GM12878 (cell line): Measurements from ENCODE around the gene DOCK9. TPM values are rescaled to one million over a fixed set of nuclear protein-coding genes. Genes with fewer than 3 reads are reported as not detected.

ENCODE experiments used
- ATAC-seq: fragments of 200-7000 bp; cut with Tn5 transposase; 3 replicates; pipeline ENCODE4 v1.9.1; 2020; ENCODE audit warnings: mild to moderate bottlenecking, moderate library complexity
- BruUV-seq: library from RNA; stranded (reverse); fragments of 400-500 nt; replicated peaks from 2 replicates; lab custom pipeline; 2021; lab: Mats Ljungman, UMichigan
- CTCF ChIA-PET: fragments of 300-600 bp; sonication (Branson Sonifier 250); formaldehyde crosslinking; extraction: SDS; loops from one replicate; lab custom pipeline; 2021; ENCODE audit warnings: inconsistent platforms; lab: Yijun Ruan, JAX
- POLR2A ChIA-PET: fragments of 350-600 bp; formaldehyde crosslinking; extraction: SDS; loops from one replicate; lab custom pipeline; 2021; ENCODE audit warnings: inconsistent platforms; lab: Charles Lee
- RAD21 ChIA-PET: fragments of 300-600 bp; sonication (Branson Sonifier 250); formaldehyde crosslinking; loops from one replicate; lab custom pipeline; 2023; ENCODE audit warnings: antibody characterized with exemption; ENCODE audit not compliant: unreplicated experiment; lab: Charles Lee
- SMC1A ChIA-PET: fragments of 300-600 bp; sonication (Branson Sonifier 250); formaldehyde crosslinking; loops from one replicate; lab custom pipeline; 2023; ENCODE audit not compliant: unreplicated experiment, uncharacterized antibody; lab: Charles Lee
- DNase-seq: peaks from one replicate; pipeline ENCODE4 v3.0.0-alpha.2; 2011; ENCODE audit warnings: low read depth, low spot score
- FAIRE-seq: peaks from 3 replicates; lab custom pipeline; 2011; peaks lifted over from hg19 to GRCh38; lab: Jason Lieb, UNC
- H2AFZ ChIP-seq: 2 replicates; pipeline ENCODE4 v1.6.0; 2011; ENCODE audit warnings: low read depth, low read length, control low read depth; ENCODE audit not compliant: control insufficient read depth
- H3K27ac ChIP-seq: 2 replicates; pipeline ENCODE4 v1.5.1; 2011; ENCODE audit warnings: control low read depth; ENCODE audit not compliant: control insufficient read depth, insufficient read depth
- H3K27me3 ChIP-seq, 2 experiments: replicated peaks in 1 of 2; 2 replicates each; pipeline versions ENCODE4 v1.6.0 to v1.6.1; 2011; ENCODE audit warnings: low read length in 1 of 2; ENCODE audit not compliant: control insufficient read depth in 2 of 2, insufficient read depth in 2 of 2
- H3K36me3 ChIP-seq, 2 experiments: 2 replicates each; pipeline ENCODE4 v1.5.1; 2011; ENCODE audit warnings: low read length in 1 of 2; ENCODE audit not compliant: control insufficient read depth in 2 of 2, insufficient read depth in 2 of 2
- H3K4me1 ChIP-seq: 2 replicates; pipeline ENCODE4 v1.6.1; 2011; ENCODE audit warnings: mild to moderate bottlenecking, low read length, moderate library complexity, mixed read lengths; ENCODE audit not compliant: control insufficient read depth, insufficient read depth
- H3K4me2 ChIP-seq: 2 replicates; pipeline ENCODE4 v1.6.0; 2011; ENCODE audit warnings: control low read depth; ENCODE audit not compliant: control insufficient read depth, insufficient read depth
- H3K4me3 ChIP-seq: fragments of 200-600 bp; sonication (generic); 2 replicates; pipeline ENCODE4 v1.5.1; 2016
- H3K79me2 ChIP-seq: 2 replicates; pipeline ENCODE4 v1.6.0; 2011; ENCODE audit warnings: low read length; ENCODE audit not compliant: control insufficient read depth, insufficient read depth
- H3K9ac ChIP-seq: 2 replicates; pipeline ENCODE4 v1.8.0; 2011; ENCODE audit warnings: low read length, control low read depth, mixed read lengths; ENCODE audit not compliant: control insufficient read depth, insufficient read depth
- H3K9me3 ChIP-seq: replicated peaks from 3 replicates; pipeline ENCODE4 v1.5.1; 2011; ENCODE audit warnings: mild to moderate bottlenecking, low read length; ENCODE audit not compliant: control insufficient read depth, insufficient read depth
- H4K20me1 ChIP-seq: 2 replicates; pipeline ENCODE4 v1.6.0; 2011; ENCODE audit not compliant: control insufficient read depth, insufficient read depth
- ASH2L ChIP-seq: fragments of 300-600, 200-600 bp; sonication (generic); IDR thresholded peaks from 2 replicates; pipeline ENCODE4 v1.6.1; 2017; ENCODE audit warnings: low read depth, mild to moderate bottlenecking, borderline replicate concordance
- BCL11A ChIP-seq: IDR thresholded peaks from 2 replicates; pipeline ENCODE4 v1.6.1; 2011; ENCODE audit warnings: low read depth, low read length
- BRCA1 ChIP-seq: IDR thresholded peaks from 2 replicates; pipeline ENCODE4 v1.6.1; 2011; ENCODE audit warnings: low read depth, low read length, improper control_type of control experiment
- EZH2 ChIP-seq: IDR thresholded peaks from 2 replicates; pipeline ENCODE4 v1.6.1; 2012; ENCODE audit warnings: low read depth, mild to moderate bottlenecking, control low read depth, inconsistent platforms, low read length, borderline replicate concordance; ENCODE audit not compliant: control insufficient read depth
- HDAC2 ChIP-seq: fragments of 200-600 bp; sonication (generic); IDR thresholded peaks from 2 replicates; pipeline ENCODE4 v1.6.1; 2017
- NBN ChIP-seq: fragments of 450-650 bp; IDR thresholded peaks from 2 replicates; pipeline ENCODE4 v1.6.1; 2016
- RELA ChIP-seq: fragments of 450-650 bp; IDR thresholded peaks from 2 replicates; pipeline ENCODE4 v1.8.0; 2014; ENCODE audit warnings: borderline replicate concordance; ENCODE audit not compliant: partially characterized antibody
- SMC3 ChIP-seq: IDR thresholded peaks from 2 replicates; pipeline ENCODE4 v1.6.1; 2011; ENCODE audit warnings: low read length, improper control_type of control experiment, borderline replicate concordance
- STAT1 ChIP-seq: fragments of 450-650 bp; conservative IDR thresholded peaks from 2 replicates; pipeline ENCODE4 v1.6.1; 2014; ENCODE audit warnings: antibody characterized with exemption, mild to moderate bottlenecking
- WGBS: methylation state at CpG from one replicate; pipeline ENCODE4 v1.1.6; 2016; ENCODE audit warnings: low lambda C conversion rate; ENCODE audit not compliant: insufficient replicate concordance, insufficient coverage; ENCODE audit errors: missing lambda C conversion rate; 5-methylcytosine and 5-hydroxymethylcytosine counted together
- in situ Hi-C: fragments of 300-500 bp; cut with MboI; formaldehyde crosslinking; loops from 9 replicates; pipeline ENCODE4 v1.14.3; 2018; ENCODE audit warnings: mixed read lengths
- intact Hi-C: fragments of 100-400 bp; cut with micrococcal nuclease; formaldehyde crosslinking; loops from one replicate; pipeline ENCODE4 v1.14.2; 2022; ENCODE audit not compliant: unreplicated experiment
- polyA plus RNA-seq, 11 experiments: library from polyadenylated mRNA; depleted of rRNA in 4 of 11; unstranded in 6 of 11; stranded (reverse) in 5 of 11; fragments of >200 nt; fragmentation: Nextera tagmentation in 4 of 11; fragmentation: Illumina TruSeq in 1 of 11; extraction: Ambion mirVana in 4 of 11; extraction: Trizol in 1 of 11; gene quantifications; 1 replicate in 1 of 11; 2 replicates in 10 of 11; pipeline versions ENCODE4 v1.2.1 to v1.2.3, GENCODE V29; 2011 to 2016; ENCODE audit warnings: inconsistent platforms in 2 of 11, missing spikeins in 2 of 11, low read depth in 1 of 11
- total RNA-seq, 4 experiments: library from RNA; depleted of rRNA in 3 of 4; stranded (reverse); fragments of >200 nt in 3 of 4; fragmentation: Illumina TruSeq in 1 of 4; extraction: Trizol in 1 of 4; gene quantifications; 2 replicates each; pipeline versions ENCODE4 v1.2.1 to v1.2.3, GENCODE V29; 2013 to 2021
- TF ChIP-seq, protein P1 (sequence below): IDR thresholded peaks from 2 replicates; pipeline ENCODE4 v1.6.1; 2012; ENCODE audit warnings: improper control_type of control experiment, low read depth, low read length; ENCODE audit not compliant: insufficient replicate concordance
- TF ChIP-seq, protein P2 (sequence below): IDR thresholded peaks from 2 replicates; pipeline ENCODE4 v1.6.1; 2012; ENCODE audit warnings: mild to moderate bottlenecking, low read depth, low read length
- TF ChIP-seq, protein P3 (sequence below): IDR thresholded peaks from 2 replicates; pipeline ENCODE4 v1.6.1; 2011; ENCODE audit warnings: low read depth, low read length, improper control_type of control experiment, borderline replicate concordance
- TF ChIP-seq, protein P4 (sequence below): IDR thresholded peaks from 2 replicates; pipeline ENCODE4 v1.6.1; 2012; ENCODE audit warnings: low read depth, low read length, improper control_type of control experiment

Gene DOCK9
- total and polyA plus RNA-seq, 10 of the 15 experiments (the other 5 are each of a cell fraction or from before 2014, with no cell fraction given), result 0.09 to 2.9 (median 0.74) TPM

DNA sequence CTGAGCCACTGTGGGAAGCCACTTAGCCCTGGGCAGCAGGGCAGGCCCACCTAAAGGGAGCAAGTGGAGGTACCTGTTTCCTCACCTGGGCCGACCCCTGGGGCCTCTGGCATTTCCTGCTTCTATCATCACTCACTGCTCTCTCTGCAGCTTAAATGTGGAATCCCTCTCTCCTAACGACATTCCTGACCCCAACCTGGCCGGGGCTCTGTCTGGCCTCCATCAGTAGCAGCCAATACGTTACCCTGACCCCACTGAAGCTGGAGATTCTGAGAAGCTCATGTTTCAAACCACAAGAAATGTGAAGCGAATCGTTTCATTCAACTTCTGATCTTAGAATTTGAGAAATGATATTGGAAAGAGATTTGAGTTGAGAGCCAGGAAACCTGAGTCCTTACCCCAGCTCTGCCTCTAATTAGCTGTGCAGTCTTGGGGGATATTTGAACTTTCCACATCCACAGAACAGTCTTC, 39.9 kb downstream of the DOCK9 start (continued):
- TF ChIP-seq, protein P1, sequence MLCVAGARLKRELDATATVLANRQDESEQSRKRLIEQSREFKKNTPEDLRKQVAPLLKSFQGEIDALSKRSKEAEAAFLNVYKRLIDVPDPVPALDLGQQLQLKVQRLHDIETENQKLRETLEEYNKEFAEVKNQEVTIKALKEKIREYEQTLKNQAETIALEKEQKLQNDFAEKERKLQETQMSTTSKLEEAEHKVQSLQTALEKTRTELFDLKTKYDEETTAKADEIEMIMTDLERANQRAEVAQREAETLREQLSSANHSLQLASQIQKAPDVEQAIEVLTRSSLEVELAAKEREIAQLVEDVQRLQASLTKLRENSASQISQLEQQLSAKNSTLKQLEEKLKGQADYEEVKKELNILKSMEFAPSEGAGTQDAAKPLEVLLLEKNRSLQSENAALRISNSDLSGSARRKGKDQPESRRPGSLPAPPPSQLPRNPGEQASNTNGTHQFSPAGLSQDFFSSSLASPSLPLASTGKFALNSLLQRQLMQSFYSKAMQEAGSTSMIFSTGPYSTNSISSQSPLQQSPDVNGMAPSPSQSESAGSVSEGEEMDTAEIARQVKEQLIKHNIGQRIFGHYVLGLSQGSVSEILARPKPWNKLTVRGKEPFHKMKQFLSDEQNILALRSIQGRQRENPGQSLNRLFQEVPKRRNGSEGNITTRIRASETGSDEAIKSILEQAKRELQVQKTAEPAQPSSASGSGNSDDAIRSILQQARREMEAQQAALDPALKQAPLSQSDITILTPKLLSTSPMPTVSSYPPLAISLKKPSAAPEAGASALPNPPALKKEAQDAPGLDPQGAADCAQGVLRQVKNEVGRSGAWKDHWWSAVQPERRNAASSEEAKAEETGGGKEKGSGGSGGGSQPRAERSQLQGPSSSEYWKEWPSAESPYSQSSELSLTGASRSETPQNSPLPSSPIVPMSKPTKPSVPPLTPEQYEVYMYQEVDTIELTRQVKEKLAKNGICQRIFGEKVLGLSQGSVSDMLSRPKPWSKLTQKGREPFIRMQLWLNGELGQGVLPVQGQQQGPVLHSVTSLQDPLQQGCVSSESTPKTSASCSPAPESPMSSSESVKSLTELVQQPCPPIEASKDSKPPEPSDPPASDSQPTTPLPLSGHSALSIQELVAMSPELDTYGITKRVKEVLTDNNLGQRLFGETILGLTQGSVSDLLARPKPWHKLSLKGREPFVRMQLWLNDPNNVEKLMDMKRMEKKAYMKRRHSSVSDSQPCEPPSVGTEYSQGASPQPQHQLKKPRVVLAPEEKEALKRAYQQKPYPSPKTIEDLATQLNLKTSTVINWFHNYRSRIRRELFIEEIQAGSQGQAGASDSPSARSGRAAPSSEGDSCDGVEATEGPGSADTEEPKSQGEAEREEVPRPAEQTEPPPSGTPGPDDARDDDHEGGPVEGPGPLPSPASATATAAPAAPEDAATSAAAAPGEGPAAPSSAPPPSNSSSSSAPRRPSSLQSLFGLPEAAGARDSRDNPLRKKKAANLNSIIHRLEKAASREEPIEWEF, result no peak
- no peak for TF ChIP-seq SMC3
- TF ChIP-seq, all 136 proteins: peak for 0

DNA sequence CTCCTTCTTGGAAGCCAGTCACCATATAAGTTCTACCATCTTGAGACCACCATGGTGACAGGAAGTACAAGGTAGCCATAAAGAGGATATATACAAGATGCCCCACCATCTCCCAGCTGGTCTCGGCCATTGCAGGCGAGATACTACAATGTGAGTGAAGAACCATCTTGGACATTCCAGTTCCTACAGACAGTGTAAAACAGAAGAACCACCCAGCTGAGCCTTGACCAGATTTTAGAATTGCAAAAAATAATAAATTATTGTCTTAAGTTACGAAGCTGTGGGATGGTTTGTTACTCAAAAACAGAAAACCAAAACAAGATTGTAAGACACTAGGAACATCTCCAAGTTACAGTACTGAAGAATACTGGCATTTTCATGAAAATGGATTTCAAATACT, 43.6 kb downstream of the DOCK9 start:
- intact Hi-C loops, result no loop called here
- Histone ChIP-seq H2AFZ (no peak overlapping the region), H3K79me2 (no peaks in the 10 kb centered on the region), H3K4me2 (no peak overlapping the region), H3K4me3 (no peak overlapping the region), H3K27me3 (no peaks in the 10 kb centered on the region), H3K9me3 (peaks cover 2% of the 10 kb centered on the region; the same call in 1 of the 3 replicates), H3K9ac (no peak overlapping the region), H3K4me1 (no peaks in the 10 kb centered on the region), H4K20me1 (no peaks in the 10 kb centered on the region), H3K27ac (no peak overlapping the region), H3K36me3 (no peaks in the 10 kb centered on the region)
- SMC1A ChIA-PET, result no interaction called here
- ATAC-seq (no peak), DNase-seq (no peak), FAIRE-seq (no peak)
- 67% methylated on average over 3 of the region's 3 CpGs for WGBS
- POLR2A ChIA-PET, result no interaction called here
- no TSS peak for BruUV-seq
- CTCF ChIA-PET, result no interaction called here
- RAD21 ChIA-PET, result no interaction called here
- in situ Hi-C loops, result no loop called here
- TF ChIP-seq NBN, result no peak
- TF ChIP-seq RELA, result no peak
- TF ChIP-seq, protein P2, sequence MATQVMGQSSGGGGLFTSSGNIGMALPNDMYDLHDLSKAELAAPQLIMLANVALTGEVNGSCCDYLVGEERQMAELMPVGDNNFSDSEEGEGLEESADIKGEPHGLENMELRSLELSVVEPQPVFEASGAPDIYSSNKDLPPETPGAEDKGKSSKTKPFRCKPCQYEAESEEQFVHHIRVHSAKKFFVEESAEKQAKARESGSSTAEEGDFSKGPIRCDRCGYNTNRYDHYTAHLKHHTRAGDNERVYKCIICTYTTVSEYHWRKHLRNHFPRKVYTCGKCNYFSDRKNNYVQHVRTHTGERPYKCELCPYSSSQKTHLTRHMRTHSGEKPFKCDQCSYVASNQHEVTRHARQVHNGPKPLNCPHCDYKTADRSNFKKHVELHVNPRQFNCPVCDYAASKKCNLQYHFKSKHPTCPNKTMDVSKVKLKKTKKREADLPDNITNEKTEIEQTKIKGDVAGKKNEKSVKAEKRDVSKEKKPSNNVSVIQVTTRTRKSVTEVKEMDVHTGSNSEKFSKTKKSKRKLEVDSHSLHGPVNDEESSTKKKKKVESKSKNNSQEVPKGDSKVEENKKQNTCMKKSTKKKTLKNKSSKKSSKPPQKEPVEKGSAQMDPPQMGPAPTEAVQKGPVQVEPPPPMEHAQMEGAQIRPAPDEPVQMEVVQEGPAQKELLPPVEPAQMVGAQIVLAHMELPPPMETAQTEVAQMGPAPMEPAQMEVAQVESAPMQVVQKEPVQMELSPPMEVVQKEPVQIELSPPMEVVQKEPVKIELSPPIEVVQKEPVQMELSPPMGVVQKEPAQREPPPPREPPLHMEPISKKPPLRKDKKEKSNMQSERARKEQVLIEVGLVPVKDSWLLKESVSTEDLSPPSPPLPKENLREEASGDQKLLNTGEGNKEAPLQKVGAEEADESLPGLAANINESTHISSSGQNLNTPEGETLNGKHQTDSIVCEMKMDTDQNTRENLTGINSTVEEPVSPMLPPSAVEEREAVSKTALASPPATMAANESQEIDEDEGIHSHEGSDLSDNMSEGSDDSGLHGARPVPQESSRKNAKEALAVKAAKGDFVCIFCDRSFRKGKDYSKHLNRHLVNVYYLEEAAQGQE, result no peak
- no peak for TF ChIP-seq BRCA1
- no peak for TF ChIP-seq EZH2
- TF ChIP-seq, protein P3, sequence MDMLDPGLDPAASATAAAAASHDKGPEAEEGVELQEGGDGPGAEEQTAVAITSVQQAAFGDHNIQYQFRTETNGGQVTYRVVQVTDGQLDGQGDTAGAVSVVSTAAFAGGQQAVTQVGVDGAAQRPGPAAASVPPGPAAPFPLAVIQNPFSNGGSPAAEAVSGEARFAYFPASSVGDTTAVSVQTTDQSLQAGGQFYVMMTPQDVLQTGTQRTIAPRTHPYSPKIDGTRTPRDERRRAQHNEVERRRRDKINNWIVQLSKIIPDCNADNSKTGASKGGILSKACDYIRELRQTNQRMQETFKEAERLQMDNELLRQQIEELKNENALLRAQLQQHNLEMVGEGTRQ, result no peak
- no peak for TF ChIP-seq ASH2L
- TF ChIP-seq HDAC2, result no peak
- no peak for TF ChIP-seq BCL11A
- no peak for TF ChIP-seq STAT1
- TF ChIP-seq, protein P4, sequence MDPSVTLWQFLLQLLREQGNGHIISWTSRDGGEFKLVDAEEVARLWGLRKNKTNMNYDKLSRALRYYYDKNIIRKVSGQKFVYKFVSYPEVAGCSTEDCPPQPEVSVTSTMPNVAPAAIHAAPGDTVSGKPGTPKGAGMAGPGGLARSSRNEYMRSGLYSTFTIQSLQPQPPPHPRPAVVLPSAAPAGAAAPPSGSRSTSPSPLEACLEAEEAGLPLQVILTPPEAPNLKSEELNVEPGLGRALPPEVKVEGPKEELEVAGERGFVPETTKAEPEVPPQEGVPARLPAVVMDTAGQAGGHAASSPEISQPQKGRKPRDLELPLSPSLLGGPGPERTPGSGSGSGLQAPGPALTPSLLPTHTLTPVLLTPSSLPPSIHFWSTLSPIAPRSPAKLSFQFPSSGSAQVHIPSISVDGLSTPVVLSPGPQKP, result no peak
